H1 (cell line): ENCODE results near the gene MAP2K5. TPM values are rescaled to one million over a fixed set of nuclear protein-coding genes. Genes with fewer than 3 reads are reported as not detected.

Source experiments
- PHF8 ChIP-seq: fragments of 200-600 bp; sonication (generic); conservative IDR thresholded peaks from 2 replicates; pipeline ENCODE4 v1.7.1; 2012; ENCODE audit warnings: low read depth, mild to moderate bottlenecking, inconsistent platforms, low read length, moderate library complexity
- POLR2A ChIP-seq, 2 experiments: IDR thresholded peaks; 1 replicate in 1 of 2; 2 replicates in 1 of 2; pipeline ENCODE4 v1.6.1; 2011; ENCODE audit warnings: low read depth in 2 of 2, low read length in 2 of 2, mild to moderate bottlenecking in 2 of 2; ENCODE audit errors: control extremely low read depth in 1 of 2
- SRF ChIP-seq: IDR thresholded peaks from 2 replicates; pipeline ENCODE4 v1.6.1; 2011; ENCODE audit warnings: mild to moderate bottlenecking, low read depth, low read length, moderate library complexity
- TEAD4 ChIP-seq: IDR thresholded peaks from 2 replicates; pipeline ENCODE4 v1.6.1; 2012; ENCODE audit warnings: low read depth, low read length, inconsistent platforms, mixed read lengths
- ZNF274 ChIP-seq: IDR thresholded peaks from 2 replicates; pipeline ENCODE4 v1.7.0; 2012; ENCODE audit warnings: low read length, borderline replicate concordance; ENCODE audit errors: extremely low read depth
- polyA plus RNA-seq, 7 experiments: library from polyadenylated mRNA; depleted of rRNA in 3 of 7; stranded (reverse) in 5 of 7; unstranded in 2 of 7; fragments of >200 nt in 5 of 7; fragments of 200-250 nt in 2 of 7; gene quantifications; 1 replicate in 5 of 7; 2 replicates in 1 of 7; 4 replicates in 1 of 7; pipeline versions ENCODE4 v1.2.1 to v1.2.3, GENCODE V29; 2011 to 2013; ENCODE audit warnings: missing spikeins in 2 of 7, mixed read lengths in 2 of 7
- total RNA-seq: library from RNA; stranded (reverse); fragmentation: NEBNext Ultra II Directional; extraction: Animal tissue kit (Norgen Biotek cat#: 25700); gene quantifications from 2 replicates; pipeline ENCODE4 v1.2.1, GENCODE V29; 2021

MAP2K5 gene
- total and polyA plus RNA-seq, 2 of the 8 experiments (the other 6 are each of a cell fraction or from before 2014, with no cell fraction given): 4.4 to 15.8 TPM

GRCh38 chr15:67549736-67550135 lies 7.2 kb downstream of the MAP2K5 start (continued):
- no peak for TF ChIP-seq PHF8
- TF ChIP-seq ZNF274: no peak
- no peak for TF ChIP-seq TEAD4
- TF ChIP-seq SRF: no peak
- TF ChIP-seq POLR2A (IDR thresholded peaks at IDR 0.05; ENCODE audit: control extremely low read depth in 1 of 2, low read depth in 2 of 2, low read length in 2 of 2): no peak
